HG03558 (cell line): ENCODE data around the gene CNGA4.

Experiments
- ATAC-seq: cut with Tn5 transposase; IDR thresholded peaks from one replicate; pipeline ENCODE4 v1.9.1; 2021; ENCODE audit warnings: moderate number of reproducible peaks; ENCODE audit not compliant: unreplicated experiment; ENCODE audit errors: extremely low read depth

The CNGA4 gene, protein sequence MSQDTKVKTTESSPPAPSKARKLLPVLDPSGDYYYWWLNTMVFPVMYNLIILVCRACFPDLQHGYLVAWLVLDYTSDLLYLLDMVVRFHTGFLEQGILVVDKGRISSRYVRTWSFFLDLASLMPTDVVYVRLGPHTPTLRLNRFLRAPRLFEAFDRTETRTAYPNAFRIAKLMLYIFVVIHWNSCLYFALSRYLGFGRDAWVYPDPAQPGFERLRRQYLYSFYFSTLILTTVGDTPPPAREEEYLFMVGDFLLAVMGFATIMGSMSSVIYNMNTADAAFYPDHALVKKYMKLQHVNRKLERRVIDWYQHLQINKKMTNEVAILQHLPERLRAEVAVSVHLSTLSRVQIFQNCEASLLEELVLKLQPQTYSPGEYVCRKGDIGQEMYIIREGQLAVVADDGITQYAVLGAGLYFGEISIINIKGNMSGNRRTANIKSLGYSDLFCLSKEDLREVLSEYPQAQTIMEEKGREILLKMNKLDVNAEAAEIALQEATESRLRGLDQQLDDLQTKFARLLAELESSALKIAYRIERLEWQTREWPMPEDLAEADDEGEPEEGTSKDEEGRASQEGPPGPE

DNA sequence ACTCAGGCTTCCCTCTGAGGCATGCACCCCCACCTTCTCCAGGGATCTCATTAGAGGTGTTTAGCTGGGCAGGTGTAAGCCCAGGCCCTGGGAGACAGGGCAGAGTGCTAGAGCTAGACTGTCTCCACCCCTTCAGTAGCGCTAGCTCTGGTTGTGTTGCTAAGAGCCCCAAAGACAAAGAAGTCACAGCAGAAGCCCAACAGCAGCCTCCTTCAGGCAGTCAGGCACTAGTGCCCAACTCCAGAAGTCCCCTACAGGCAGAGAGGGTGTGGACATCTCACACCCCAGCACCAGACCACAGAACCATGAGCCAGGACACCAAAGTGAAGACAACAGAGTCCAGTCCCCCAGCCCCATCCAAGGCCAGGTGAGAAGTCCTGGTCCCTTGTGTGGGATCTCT lies at the start of gene CNGA4:
CNGA4 (plus strand) TSS at position 188 of the 400 bp plus-strand sequence; CDS start at position 306, 118 bp downstream.
- no peak for ATAC-seq

DNA sequence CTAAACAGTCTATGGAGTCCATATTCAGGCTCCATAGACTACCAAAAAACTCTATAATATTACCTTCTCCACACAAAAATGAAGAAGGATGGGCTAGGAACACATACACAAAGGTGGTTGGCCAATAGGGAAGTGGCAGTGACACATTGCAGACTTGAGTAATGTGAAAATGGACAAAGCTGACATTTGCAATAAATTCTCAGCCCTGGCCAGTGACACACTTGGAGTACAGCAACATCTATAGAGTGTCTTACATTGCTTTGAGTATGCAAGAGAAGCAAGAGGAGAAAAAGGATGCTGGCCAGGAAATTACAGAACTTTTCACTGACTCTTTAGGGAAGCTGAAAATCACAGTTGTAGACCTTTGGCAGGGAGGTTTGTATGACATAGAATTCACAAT lies 47.1 kb upstream of the CNGA4 start:
- ATAC-seq = no peak

DNA sequence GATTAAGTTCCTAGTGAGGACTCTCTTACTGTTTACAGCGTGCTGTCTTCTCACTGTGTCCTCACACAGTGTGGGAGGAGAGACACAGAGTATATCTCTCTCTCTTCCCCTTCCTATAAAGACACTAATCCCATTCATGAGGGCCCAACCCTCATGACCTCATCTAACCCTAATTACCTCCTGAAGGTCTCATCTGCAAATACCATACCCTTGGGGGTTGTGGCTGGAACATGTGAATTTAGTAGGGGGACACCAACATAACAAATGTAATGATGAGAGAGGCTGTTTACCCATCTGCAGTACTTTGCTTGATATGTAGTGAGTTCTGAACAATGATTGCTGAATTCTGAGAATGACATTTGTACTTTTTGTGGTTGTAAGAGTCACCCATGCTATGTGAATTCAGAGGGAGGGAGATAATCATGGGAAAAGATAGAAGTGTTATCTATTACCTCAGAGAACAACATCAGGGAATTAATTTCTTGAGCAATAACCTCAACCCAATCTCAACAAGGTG lies 44.8 kb upstream of the CNGA4 start:
- ATAC-seq = no peak

DNA sequence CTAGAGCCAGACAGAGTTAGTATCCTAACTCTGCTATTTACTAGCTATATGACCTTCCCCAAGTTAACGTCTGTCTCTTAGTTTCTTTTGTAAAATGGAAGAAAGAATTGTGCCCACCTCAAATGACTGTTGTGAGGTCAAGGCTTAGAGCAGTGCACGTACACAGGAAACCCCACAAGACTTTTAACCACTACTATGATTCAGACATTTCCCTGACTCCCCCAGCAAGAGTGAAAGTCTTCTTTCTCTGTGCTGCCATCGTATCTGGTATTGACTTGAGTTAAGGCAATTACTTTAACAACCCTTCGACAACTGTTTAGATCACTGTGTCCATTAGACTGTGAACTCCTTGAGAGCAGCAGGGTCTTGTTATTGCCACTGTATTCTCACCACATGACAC lies 42.5 kb upstream of the CNGA4 start:
- ATAC-seq = no peak

DNA sequence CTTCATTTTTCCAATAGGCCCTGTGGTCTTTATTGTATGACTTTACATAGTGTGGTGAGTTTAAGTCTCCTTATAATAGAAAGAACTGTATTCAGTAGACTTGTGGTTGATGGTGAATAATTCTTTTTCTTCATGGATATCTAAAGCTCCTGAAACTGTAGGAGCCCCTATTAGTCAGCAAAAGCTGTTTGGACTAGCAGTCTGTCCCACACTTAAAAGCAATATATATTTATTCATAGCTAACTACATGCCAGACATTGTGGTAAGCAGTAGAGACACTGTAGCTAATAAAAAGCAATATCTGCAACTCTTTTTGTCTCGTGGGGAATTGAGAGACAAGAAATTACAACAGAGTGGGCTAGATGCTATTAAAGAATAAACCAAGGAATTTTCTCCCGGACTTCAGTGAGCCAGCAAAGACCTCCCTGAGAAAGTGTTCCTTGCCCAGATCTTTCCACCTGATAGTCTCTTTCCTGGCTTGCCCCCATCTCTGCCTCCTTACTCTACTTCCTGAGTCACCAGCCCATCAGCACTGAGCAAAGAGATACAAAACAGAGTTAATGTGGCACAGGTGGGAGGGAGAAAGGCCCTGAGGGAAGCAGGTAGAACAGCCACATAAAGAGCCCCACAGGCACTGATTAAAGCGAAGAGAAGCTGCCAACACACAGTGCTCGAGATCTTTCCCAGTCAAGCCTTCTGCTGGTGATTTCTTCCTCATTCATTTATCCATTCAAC lies 41.3 kb upstream of the CNGA4 start:
- no peak for ATAC-seq

DNA sequence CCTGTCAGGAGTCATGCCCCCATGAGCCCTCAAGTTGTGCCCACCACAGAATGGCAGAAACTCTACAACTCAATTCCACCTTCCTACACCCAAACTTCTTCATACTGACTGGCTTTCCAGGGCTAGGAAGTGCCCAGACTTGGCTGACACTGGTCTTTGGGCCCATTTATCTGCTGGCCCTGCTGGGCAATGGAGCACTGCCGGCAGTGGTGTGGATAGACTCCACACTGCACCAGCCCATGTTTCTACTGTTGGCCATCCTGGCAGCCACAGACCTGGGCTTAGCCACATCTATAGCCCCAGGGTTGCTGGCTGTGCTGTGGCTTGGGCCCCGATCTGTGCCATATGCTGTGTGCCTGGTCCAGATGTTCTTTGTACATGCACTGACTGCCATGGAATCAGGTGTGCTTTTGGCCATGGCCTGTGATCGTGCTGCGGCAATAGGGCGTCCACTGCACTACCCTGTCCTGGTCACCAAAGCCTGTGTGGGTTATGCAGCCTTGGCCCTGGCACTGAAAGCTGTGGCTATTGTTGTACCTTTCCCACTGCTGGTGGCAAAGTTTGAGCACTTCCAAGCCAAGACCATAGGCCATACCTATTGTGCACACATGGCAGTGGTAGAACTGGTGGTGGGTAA lies 39.6 kb upstream of the CNGA4 start, which contains the start of gene OR52W1:
OR52W1 (plus strand) TSS at position 51 of the 637 bp plus-strand sequence; CDS start at position 51, 0 bp downstream.
- ATAC-seq = no peak

DNA sequence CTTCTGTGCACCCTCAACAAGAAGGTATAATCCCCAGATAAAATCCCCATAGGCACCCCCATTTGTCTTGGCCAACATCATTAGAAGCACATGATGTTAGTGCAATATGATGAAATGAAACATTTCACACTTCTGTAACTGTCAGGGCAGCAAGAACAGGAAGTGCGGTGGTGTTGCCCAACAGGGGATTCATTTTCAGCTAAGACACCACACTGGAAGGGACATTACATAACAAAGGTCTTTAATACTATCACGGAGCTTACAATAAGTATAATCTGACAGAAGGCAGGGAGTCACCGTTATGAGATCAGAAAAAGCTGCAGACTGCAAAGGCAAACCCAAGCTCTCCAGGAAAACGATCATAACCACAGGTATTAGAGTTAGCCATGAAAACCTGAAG lies 37.9 kb upstream of the CNGA4 start:
- ATAC-seq = no peak

DNA sequence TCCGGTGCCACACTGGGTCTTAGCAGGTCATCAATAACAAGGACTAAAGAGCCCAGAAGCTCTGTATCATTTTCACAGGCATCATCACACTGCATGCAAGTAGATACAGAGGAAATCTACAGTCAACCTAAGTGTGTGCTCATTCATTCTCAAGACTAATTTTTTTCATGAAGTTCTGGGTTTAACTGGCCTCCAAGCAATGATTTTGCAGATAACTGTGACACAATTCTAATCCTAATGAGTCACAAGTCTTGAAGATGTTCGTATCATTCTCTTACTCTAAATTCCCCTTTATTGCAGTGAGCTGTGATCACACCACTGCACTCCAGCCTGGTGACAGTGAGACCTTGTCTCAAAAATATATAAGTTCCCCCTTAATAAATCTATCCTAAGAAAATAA lies 37.4 kb upstream of the CNGA4 start:
- ATAC-seq = no peak

DNA sequence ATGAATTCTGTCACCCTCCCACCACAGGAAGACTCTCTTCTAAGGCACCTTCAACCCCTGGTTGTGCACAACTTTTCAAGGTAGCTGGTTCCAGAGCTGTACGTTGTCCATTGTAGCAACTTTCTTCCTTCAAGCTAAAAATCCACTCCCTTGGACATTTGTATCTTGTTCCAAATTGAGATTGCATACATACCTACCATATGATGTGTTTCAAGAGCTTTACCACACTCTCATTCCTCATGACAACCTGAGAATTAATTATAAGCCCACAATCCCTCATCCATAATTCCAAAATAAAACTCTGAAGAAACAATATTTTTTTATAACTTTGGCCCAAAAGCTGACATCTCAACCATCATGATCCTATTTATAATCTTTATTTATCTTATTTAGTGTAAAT lies 36.8 kb upstream of the CNGA4 start:
- no peak for ATAC-seq

DNA sequence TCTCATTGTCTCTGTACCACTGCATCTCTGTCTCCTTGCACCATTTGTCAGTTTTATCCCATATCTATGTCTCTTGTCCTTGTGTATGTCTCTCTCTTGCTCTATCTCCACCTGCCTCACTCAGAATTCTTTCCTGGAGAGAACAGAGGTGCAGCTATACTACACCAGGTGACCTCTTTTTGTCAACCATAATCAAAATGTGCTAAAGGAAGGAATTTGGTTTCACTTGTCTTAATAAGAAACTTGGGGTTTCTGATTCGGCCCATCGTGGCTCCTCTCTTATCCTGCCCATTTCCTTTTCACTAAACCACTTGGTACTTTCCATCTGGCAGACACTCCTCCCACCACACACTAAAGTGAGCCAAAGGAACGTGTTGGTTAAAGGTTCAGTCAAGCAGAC lies 35.6 kb upstream of the CNGA4 start:
- ATAC-seq = no peak

DNA sequence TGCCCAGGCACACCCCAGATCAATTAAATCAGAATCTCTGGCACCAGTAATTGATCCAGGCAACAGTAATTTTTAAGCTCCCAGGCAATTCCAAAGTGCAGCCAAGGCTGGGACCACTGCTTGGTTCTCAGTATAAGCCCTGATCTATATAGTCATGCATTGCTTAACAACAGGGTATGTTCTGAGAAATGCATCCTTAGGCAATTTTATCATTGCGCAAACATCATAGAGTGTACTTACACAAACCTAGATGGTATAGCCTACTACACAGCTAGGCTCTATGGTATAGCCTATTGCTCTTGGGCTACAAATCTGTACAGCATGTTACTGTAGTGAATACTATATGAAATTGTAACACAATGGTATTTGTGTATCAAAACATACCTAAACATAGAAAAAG lies 34.2 kb upstream of the CNGA4 start:
- ATAC-seq = no peak

DNA sequence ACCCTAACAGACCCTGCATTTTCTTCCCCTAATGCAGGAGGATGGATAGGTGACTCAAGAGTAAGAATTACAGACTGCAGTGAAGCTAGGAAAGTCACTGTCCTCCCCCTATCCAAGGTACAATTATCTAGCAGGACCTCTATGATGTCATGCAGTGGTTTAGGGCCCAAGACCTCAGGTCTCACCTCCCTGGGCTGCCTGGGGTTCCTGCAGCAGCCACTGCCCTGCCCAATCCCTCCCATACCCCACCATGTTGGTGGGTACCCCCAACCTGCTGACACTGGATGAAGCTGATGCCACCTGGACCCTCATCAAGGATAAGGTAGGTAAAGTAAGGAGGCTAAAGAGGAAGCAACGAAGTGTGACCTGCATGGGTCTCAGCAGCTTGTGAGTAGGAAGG lies 33.5 kb upstream of the CNGA4 start, which contains the start of gene C11orf42:
C11orf42 (plus strand) TSS at position 192 of the 400 bp plus-strand sequence; CDS start at position 251, 59 bp downstream.
- no peak for ATAC-seq

DNA sequence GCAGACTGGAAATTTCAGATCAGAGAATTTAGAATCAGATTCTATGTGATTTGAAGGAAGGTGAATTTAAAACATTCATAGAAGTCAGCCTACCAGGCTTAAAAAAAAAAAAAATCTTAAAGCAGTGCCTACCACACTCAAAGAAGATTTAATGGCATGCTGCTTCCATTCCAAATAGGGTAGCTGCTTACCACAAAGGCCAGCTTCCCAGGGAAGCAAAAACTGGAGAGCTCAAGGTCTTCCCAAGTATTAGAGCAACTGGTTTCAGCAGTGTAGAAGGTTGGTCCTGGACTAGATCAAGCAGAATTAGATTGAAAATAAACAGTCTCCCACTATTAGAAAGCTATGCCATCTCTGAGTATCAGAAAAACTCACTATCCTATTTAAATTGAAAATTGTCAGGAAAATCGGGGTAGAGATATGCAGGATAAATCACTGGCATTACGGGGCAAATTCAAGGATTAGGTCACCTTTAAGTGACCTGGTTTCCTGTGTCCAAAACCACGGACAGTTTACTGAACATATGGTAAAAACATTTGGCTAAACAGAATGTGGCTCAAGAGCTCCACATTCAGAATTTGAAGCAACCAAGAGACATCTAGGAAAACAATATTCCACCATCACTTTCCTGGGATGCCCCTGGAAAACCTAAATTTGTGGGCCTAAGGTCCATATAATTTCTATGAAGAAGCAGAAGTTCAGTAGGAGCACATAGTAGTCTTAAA lies 32.3 kb upstream of the CNGA4 start:
- no peak for ATAC-seq

DNA sequence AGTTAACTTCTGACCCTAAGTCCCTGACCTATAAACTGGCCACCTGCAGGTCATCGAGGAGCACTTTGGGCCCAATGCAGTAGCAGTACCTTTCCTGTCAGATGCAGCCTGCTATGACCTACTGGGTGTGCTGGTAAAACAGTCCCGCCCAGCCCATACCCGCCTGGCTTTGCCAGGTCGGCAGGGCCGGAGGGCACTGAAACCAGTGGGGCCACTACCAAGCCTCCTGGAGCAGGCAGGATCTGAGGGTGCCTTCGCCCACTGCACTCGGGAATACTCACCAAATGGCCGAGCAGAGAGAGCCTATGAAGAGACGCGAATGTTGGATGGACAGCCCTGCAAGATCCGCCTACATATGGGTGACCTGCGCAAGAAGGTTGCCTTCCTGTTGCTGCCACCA lies 29.1 kb upstream of the CNGA4 start:
- ATAC-seq = no peak

DNA sequence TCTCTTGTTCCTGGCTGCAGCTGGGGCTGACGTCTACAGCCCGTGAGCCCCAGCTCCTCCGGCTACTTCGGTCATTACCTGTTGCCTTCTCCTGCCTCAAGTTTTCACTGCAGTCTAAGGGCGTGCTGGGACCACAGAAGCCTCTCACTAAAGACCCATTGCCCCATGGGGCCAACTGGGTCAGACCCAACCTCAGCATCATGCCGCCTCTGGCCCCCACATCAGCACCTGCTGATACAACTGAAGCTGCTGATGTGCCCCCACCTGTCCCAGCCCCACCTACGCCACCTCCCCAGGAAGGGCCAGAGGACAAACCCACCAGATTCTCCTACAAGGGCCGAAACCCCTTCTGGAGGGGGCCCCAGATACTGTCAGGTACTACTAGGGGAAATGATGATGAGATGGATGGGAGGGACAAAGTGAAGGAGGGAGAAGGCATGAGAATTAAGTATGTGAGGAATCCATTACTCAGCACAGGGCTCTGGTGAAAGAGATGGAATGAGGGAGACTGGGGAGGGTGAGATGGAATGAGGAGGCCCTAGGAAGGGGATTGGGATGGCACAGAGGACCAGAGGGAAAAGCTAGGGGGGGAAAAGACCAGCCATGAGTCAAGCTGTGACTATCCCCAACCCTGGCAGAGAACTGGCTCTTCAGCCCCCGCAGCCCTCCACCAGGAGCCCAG lies 28.5 kb upstream of the CNGA4 start:
- no peak for ATAC-seq

DNA sequence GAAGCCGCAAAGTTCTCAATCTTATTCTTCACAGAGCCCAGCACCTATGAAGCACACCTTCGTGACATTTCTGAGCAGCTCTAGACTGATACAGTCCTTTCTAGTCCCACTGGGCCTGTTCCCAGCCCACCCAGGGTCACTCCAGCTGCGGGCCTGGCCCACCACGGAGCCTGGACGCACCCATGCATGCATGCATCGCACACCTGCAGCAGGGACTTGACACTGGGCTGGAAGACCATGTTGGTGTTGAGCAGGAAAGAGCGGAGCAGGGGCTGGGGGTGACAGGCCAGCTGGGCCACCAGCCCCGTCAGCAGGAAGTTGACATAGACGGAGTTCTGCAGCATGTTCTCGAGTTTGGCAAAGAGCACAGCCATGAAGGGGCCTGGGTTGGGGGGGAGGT lies 24.4 kb upstream of the CNGA4 start:
- no peak for ATAC-seq

DNA sequence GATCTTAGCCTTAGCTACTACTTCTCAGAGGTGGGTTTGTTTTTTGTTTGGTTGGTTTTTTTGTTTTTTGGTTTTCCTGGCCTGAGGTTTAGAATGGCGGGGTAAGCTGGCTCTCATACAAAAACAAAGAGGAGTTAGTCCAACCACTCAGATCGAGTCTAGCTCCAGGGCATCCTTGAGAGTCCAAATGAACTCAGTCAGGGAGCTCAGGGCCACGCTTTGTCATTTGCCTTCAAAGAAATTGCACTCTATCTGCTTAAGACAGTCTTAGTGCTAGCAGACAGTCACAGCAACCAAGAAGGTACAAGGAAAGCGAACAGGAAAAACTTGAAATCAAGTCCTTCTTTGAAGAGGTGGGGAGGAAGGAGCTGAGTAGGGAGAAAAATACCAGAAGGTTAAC lies 22.4 kb upstream of the CNGA4 start:
- ATAC-seq = no peak

DNA sequence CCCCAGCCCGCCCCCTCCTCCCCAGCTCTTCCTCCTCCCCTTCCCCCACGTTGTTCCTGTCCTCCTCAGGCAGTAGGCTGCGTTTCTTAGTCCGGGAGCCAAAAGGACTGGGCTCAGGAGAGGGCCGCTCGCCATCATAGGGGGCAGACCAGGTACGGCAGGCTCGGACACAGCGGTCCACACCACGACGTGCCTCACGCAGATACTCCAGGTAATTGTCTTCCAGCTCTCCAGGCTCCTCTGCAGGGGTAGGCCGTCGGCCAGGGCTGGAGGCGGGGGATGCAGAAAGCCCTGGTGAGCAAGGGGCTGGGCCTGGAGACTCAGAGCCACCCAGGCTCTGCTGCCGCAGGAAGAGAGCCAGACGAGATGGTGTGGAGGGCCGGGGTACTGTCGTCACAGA lies 21.2 kb upstream of the CNGA4 start:
- no peak for ATAC-seq

DNA sequence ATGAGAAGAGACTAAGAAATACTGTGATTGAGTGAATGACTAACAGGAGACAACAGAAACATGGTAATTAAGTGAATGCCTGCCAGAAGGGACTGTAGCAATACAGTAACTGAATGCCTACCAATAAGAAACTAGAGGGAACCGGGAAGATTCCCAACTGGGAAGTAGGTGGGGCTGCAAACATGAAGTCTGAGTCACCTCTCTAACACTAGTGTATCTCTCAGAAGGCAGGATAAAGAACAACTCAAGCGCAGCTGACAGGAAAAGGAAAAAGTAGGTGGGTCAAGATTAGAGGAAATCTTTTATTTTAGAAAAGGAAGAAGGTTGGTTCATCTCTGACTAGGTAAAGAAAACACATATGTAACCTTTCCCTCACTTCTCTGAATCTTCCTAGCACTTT lies 19.5 kb upstream of the CNGA4 start:
- no peak for ATAC-seq
